Measurements from ENCODE around the gene ACSS1.
A peak's percentile ranks its signal among the peaks of the same experiment; 100 is the strongest.

ACSS1 gene

DNA sequence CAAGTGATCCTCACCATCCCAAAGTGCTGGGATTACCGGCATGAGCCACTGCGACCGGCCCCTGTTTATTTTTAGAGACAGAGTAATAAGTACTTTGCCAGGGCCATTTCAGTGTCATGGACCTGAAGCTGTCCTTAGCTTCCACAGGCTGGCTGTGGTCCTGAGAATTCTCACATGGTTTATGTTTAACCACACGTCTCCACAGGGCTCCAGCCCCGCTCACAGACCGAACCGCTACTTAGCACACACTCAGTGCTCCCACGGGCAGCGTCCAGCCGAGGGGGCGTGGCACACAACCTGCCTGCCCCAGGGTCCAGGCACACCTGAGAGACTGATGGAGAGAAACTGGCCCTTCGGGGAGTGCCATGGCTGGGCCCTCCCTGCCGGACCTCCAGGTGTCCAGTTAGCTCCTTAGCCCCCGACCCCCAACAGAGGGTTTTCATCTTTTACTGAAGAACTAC is 11.7 kb downstream of the ACSS1 start:
- no peak for DNase-seq

- no peak for DNase-seq
Observed at GRCh38 chr20:25045343-25045712, 12.6 kb downstream of the ACSS1 start.

- no peak for DNase-seq
Observed at GRCh38 chr20:25044660-25045342, 13.1 kb downstream of the ACSS1 start.

GRCh38 chr20:25044261-25044560 is 13.7 kb downstream of the ACSS1 start:
- DNase-seq = no peak

DNA sequence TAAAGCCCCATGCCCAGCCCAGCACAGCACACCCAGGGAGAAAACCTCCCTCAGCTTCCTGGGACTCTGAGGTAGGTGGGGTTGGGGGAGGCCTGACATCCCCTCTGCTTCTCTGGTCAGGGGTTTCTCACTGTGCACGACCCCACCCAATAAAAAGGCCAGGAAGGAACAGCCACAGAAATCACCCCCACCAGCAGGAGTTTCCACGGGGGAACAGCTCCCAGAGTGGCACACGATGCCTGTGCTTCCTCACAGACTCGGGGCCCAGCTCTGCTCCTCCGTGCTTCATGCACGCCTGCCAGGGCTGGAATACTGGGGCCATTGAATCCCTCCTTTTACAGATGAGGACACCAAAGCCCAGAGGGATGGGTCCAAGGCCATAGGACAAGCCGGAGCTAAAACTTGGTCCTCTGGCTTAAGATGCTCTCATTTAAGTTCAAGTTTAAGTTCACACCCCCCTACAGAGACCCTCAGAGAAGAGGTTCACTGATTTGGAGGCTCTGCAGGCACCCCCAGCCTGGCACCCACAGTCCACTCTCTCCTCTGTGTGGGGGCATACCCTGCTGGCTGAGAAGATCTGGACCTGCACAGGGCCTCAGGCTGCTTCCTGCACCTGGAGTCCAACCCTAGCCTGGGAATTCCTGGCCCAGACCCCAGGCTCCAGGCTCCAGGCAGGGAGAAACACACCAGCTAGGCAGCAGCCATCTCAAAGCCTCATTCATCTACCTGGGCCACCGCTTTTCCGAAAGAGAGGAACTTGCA is 14.3 kb downstream of the ACSS1 start:
- DNase-seq = no peak

- DNase-seq = peak; percentile 91
Observed at GRCh38 chr20:25042531-25043498, 15.1 kb downstream of the ACSS1 start.

DNA sequence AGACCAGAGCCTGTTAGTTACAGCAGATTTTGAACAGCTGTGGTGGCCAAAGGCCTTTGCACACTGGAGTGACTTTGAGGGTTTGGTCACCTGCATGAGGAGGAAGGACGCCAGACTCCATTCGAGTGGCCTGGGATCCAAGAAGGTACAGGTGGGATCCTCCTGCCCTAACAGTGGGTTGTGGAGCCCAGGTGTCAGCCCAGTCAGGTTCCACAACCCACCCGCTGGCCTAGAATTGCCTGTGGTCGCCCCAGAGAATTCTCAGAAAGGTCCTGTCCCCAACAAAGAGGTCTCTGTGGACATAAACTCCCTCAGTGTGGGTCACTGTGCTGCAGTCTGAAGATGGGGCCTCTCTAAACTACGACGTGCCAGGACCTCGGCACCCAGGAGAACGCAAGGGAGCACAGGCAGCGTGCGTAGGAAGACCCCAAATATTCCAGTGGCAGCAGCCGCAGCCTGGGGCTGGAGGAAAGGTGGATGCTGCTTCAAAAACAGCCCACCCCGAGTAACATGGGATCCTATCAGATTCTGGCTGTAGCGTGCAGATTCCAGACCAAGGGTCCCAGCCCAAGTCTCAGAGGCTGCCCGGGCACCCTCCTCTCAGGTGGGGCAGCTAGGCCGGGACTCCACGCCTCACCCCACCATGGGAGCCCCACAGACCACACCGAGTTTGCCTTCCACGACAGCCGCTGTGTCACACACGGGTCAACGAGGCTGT is 16.0 kb downstream of the ACSS1 start:
- DNase-seq = no peak

DNA sequence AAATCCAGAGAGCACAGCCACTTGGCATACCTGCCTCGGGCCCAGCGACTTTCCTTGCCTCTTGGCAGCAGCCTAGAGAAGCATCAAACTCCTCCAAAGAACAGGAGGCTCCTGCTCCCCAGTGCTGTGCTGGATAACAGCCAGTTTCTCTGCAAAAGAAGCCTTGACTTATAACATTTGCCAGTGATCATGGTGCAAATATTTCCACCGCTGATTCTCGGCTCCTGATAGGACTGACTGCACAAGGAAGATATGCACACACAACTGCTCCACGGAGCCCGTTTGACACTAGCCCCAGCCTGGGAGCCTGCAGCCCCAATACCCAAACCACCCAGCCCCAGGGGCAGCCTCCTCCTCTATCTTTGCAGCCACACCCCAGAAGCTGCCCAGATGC is 17.5 kb downstream of the ACSS1 start:
- DNase-seq = peak; percentile 95

GRCh38 chr20:25039697-25040437 is 18.1 kb downstream of the ACSS1 start:
- DNase-seq = no peak

- DNase-seq = no peak
Observed at GRCh38 chr20:25038591-25039015, 19.3 kb downstream of the ACSS1 start.

DNA sequence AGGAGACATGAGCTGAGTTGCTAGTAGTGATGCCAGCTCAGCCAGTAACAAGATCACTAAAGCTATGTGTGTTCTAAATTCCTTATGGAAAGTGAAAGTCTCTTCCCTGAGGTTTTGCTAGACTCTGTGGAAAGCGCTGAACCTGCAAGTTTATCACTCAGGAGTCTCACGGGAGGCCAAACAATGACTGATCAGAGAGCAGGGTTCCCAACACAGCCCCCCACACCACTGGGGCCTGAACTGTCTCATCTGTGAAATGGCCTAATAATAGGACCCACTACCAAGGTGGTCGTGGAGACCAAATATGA is 19.9 kb downstream of the ACSS1 start:
- DNase-seq = no peak

GRCh38 chr20:25037288-25038102 is 20.4 kb downstream of the ACSS1 start:
- DNase-seq = no peak

- DNase-seq = peak; percentile 59
Observed at GRCh38 chr20:25036331-25036936, 21.5 kb downstream of the ACSS1 start.

- peak; percentile 76 for DNase-seq
Observed at GRCh38 chr20:25035921-25036320, 22.0 kb downstream of the ACSS1 start.

DNA sequence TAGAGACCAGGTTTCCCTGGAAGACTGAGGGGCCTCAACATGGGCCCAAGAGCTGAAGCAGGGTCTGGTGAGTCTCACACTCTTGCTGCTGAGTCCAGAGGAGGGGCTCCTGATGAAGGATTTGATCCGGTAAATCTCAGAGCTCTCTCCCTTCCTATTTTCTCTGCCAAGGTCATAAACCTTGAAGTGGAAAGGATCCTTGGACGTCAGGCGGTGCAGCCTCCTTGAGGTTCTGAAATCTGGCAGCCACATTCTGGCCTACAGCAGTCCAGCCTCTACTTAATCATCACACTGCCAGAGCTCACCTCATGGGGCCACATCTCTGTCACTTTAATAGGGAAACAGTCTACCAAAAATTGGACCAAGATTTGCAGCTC is 24.0 kb downstream of the ACSS1 start:
- DNase-seq = no peak

DNA sequence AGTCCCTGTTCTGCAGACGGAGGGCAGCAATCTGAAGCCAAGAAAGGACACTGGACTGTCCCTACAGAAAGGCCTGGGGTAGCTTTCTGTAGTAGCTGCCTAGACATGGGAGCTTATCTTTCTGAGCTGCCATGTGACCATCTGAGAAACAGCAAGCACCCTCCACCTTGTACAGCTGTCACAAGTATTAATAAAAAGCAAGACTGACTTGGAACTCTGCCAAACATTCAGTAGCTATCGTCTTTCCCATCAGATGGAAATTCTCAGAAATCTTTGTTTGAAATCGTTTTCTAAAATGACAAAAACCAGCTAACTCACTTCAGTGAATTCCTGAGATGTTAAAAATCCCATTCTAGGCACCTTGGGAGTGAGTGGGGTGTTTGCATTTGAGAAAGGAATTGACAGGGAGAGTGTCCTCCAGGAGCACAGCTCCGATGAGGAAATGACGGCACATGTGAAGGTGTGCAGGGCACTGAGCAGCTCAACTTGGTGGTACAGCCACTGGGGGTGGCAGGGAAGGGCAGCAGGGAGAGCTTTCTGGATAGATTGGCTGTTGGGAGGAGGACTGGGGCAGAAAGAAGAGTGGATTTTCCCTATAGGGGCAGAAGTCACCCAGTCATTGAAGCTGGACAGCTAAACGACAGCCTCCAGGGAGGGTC is 24.5 kb downstream of the ACSS1 start:
- DNase-seq = peak; percentile 56

DNA sequence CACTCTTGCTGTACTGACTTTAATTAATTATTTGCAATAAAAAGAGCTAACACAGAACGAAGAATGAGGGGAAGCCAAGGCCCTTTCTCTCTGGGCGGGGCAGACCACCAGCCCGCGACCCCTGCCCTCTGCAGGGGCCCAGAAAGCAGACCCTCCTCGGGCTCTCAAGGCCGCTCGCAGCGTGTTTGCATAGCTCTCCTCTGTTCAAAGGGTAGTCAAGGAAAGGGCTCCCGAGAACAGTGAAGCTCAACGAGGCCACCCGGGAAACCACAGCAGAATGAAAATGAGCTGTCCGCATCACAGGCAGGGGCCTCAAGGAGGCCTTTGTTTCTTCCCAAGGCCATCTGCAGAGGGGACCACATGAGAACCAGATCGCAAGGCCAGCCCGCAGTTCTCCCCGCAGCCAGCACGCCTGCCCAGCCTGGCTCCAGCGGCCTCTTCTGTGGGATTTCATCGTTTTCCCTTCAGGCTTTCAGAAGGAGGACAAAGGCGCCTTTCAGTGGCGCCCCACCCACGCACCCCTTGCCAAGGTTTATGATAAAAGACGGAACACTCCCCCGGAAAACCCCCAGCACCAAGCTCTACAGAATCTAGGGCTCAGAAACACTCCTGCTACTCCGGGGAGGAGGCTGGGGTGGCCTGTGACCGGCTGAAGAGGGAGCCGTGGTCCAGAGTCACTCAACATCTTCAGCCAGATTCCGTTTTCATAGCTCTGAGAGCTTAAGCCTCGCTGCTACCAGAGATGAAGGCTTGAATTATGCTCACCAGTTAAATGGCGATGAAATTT is 25.3 kb downstream of the ACSS1 start:
- DNase-seq = no peak

GRCh38 chr20:25032065-25032477 is 25.9 kb downstream of the ACSS1 start:
- no peak for DNase-seq

DNA sequence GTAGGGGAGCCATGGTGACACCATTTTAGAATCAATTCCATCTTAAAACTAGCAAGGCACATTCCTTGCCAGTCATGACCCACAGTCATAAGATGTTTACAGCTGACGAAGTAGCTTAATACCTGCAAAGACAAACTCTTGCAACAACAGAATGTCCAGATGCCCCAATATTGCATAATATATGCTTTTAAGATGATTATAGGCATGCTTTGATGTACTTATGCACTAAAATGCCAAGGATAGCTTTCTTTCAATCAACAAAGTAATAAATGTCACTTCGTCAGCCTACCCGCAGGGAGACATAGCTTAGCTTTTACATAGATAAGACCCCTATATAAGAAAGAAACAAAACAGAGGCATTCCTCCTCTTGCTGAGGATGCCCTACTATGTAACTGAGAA is 26.7 kb downstream of the ACSS1 start:
- no peak for DNase-seq

Measured in hematopoietic multipotent progenitor cell treated with erythropoietin and hydrocortisone succinate and interleukin-3 and kit ligand, for 4 days (in vitro differentiated cells).